Activated CD4-positive, CD25-positive, alpha-beta regulatory T cell treated with anti-CD3 and anti-CD28 coated beads, Interleukin-2, amount 50 U/mL, for 24 hours (primary cell): Measurements from ENCODE around the gene TENM3.

Experiments used
- ATAC-seq, 2 donors: fragments of 150-1000 bp; cut with Tn5 transposase; one replicate each; pipeline ENCODE4 v1.10.0; 2021; ENCODE audit warnings: mild to moderate bottlenecking in 1 of 2, moderate library complexity in 1 of 2

Gene TENM3

DNA sequence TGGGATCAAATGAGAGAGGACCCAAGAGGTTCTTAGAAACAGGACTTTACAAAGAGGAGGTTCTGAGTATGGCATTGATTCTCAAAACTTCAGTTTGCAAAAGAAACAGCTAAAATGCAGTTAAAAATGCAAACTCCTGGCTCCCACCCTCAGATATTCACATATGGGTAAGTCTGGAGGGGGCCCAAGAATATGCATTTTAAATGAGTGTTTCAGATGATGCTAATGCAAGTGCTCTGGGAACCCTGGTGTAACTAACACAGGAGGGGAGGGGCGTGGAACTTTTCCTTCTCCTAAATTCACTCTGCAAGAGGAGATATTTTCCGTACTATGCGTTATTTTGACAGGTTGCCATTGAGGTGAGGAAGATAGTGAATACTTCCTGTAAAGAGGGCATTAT, 168.2 kb downstream of the TENM3 start:
- ATAC-seq = no peak

DNA sequence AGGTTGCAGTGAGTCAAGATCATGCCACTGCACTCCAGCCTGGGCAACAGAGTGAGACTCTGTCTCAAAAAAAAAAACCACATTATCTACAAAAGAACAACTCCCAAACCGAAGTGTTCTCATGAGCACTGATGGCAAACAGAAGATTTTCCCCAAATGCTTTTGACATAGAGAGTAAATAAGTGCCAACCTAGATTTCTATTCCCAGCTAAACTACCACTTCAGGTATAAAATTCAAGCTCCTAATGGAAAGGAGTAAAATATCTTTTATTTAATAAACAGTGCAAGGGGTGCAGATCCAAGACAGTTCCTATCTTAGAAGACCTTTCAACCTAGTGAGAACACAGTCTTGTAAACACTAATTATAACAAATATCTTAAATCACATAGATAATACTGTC, 170.3 kb downstream of the TENM3 start:
- no peak for ATAC-seq

DNA sequence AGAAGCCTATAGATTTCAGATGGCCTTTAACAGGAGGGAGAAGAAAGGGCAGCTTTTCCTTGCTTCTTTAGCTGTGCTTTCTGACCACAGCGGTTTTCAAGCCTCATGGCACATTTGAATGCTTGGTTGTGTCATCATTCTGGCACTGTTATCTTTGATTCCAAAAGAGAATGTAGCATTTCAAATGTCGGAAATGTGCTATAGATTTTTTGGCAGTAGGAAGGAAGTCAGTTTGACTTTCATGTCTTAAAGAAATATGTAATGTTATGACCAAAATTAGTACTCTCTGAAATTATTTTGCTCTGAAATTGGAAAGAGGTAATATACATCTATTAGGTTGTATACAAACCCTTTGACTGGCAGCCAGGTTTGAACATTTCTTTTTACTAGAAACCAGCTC, 171.9 kb downstream of the TENM3 start:
- ATAC-seq = no peak

DNA sequence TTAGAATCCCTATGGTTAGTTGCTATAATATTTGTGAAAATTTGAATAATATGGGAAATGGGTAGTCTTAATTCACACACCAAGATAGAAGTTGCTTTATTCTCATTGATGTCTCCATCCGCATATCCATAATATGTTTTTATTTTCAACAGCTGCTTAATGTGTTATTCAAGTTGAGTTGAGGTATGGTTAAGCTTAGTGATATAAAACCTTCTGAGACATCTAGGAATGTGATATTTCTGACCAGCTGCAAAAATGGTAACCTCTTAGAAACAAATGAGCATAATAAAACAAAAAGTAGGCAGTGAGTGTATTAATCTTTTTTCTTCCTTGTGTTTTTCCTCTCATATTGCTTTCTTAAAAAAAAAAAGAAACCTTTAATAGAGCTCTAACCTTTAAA, 172.9 kb downstream of the TENM3 start:
- ATAC-seq = no peak

DNA sequence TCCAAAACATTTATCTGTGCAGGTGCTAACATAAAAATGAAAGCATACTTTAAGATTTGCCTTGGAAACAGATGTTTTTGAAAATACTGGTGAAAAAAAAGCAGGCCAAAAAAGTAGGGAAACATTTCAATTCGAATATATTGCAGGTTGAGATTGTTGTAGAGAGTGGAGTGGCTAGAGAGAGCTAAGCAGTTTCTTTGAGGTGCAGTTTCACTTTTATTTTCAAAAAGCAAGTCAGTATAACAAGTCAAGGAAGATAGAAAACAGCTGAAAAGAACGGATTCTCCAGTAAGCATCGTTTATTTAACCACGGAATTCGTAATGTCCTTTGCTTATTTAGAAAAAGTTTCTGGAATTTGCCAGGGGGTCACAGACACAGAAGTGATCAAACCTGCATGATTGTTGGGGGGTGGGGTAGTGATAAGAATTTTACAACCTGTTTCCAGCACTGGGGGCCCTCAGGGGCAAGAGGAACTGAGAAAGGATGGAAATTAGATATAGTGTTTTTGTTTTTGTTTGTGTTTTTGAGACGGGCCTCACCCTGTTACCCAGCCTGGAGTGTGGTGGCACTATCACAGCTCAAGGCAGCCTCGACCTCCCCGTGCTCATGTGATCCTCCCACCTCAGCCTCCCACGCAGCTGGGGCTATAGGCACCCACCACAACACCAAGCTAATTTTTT, 175.0 kb downstream of the TENM3 start:
- ATAC-seq = no peak

DNA sequence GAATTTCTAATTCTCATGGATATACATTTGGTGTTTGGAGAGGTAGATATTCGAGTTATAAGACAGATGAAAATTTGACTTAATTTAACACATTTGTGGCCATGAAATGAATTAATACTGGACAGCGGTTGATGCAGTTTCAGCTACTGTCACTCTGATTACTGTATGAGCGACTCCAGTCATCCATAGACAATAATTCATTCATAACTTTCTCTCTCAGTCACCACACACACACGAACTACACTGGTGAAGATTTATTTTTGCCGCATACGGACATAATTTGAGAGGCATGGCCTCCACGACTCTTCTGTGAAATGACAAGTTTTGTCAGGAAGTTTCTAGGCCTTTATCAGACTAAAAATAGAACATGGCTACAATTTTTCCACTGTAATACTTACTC, 177.0 kb downstream of the TENM3 start:
- ATAC-seq = no peak

DNA sequence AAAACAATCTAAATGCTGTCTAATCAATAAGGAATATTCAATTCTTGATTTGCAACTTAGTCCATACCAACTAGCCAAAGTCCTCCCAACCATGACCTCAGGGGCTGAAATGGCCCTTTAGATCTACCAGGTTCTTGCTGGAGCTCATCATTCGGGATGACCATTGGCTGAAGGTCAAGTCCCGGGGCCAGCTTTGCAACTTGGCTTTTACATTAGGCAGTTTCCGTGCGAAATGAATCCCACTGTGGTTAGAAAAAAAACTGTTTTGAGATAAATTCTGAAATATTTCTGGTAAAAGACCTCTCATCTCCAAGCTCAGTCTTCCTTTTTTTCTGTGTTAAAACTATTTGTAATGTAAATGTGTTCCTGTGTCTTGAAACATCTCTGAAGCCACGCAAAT, 178.6 kb downstream of the TENM3 start:
- no peak for ATAC-seq

DNA sequence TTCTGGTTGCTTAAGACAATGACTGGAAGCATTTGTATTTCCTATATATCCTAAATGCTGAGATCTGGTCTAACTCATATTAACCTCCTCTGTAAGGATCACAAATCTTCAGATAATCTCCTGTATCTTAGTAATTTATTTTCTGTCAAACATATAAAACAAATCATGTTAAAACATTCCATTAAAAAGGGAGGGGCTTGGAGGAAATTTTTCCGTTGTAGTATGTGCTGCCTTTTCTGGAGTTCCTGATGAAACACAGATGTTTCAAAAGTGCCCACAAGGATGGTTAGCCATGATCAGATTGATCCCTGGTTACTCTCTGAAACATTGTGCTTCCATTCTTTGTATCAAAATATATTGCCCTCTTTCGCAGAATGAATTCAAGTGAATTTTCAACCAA, 182.1 kb downstream of the TENM3 start:
- ATAC-seq = no peak

DNA sequence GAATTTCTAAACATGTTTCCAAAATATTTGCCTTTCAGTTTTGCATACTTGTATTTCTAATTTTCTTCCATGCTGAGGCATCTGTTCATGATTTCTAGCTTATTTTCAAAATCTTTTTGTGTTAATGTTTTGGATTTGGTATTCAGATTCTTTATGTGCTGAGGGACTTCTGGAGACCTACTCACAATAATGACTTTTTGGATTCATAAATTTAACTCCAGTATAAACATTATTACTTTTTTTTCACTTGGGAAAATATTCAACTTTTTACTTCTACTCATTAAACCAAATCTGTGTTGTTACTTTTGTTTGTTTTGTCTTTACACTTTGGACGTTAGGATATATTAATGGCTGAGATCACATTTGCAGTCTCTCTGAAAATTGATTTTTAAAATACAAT, 183.7 kb downstream of the TENM3 start:
- no peak for ATAC-seq

DNA sequence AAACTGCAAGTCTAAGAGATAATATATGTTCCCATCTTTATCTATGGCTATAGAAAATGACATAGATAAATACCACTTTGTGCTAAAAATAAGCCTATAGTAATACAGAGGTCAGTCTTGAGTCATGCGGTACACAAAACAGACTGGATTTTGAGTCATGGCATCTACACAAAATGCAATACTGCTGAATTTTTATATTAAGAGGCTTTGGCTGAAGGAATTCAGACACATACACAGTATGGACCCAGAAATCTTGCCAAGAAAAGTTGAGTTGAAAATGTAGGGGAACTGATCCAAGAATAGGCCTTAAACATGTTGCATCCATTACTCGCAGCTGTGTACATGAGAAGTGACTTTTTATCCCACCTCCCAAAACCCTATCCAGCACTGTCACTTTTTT, 184.4 kb downstream of the TENM3 start:
- no peak for ATAC-seq

DNA sequence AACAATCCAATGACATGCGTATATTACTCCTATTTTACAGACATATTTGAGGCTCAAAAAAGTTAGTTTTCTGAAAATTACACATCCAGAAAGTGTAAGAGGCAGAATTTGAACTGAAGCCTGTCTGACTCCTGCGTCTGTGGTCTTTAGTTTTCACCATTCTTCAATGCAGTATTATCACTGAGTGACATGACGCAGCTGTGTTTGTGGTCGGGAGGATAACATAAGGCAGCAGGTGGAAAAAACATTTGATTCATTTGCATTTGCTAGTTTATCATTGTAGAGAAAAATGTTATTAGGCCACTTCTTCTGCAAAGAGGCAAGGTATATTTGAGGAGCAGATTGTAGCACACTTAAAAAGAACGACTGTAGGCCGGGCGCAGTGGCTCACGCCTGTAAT, 186.7 kb downstream of the TENM3 start:
- ATAC-seq = no peak

DNA sequence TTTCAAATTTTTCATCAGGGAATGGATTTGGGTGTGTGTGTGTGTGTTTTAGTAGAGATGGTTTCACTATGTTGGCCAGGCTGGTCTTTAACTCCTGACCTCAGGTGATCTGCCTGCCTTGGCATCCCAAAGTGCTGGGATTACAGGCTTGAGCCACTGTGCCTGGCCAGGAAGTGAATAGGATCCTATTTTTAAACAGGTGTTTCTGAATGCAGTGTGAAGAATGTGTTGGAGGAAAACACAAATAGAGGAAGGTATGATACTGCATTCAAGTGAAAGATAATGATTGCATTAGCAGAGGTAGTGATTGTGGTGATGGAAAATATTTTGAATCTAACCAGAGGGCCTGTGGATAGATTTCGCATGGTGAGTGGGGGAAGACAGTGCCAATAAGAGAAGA, 189.6 kb downstream of the TENM3 start:
- no peak for ATAC-seq

DNA sequence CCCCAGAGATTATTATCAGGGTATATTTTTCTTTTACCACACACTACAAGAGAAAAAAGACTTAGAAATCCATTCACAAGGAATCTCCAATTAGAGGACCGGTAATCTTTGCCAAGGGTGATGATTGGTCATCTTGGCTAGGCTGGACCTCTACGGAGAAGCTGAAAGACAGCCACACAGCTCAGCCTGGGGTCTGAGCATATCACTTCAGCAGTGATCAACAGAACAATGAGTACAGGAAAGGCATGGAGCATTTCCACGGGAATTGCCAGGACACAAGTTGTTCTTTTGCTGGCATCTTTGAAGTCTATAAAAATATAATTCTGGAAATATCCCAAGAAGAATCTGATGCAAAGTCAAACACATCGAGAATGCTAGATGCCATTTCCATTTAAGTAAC, 191.5 kb downstream of the TENM3 start:
- ATAC-seq = no peak

DNA sequence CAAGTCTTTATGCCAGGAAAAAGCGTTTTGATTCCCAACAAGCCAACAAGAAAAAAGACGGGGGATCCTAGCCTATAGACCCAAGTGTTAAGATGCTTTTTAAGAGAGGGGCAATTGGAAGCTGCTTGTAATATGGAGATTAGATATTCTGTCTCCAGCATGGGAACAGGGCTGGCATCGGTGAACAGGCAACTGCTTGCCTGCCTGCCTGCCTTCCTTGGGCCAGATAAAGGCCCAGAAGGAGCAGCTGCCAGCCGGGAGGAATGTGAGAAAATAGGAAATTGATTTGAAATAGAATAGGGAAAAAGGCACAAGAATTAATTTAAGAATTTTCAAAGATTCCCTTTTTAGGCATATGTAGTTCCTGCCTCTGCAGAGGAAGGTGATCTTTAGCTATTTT, 192.2 kb downstream of the TENM3 start:
- no peak for ATAC-seq

DNA sequence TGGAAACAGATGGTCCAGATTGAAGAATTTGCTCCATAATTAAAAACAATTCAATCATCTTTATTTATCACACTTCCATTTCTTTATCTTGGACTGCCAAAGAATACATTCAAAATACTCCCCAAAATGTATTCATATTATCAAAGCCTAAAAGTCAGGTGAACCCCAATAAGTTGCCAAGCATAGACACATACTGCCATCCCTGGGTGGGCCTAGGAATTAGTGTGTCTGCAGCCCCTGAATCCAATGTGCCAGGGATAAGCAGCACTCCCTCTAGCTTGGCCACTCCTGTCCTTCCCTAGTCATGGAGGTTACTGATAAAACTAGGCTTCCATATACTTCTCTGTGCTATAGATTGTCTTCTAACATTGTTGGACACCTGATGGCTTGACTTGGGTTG, 199.9 kb downstream of the TENM3 start:
- no peak for ATAC-seq

DNA sequence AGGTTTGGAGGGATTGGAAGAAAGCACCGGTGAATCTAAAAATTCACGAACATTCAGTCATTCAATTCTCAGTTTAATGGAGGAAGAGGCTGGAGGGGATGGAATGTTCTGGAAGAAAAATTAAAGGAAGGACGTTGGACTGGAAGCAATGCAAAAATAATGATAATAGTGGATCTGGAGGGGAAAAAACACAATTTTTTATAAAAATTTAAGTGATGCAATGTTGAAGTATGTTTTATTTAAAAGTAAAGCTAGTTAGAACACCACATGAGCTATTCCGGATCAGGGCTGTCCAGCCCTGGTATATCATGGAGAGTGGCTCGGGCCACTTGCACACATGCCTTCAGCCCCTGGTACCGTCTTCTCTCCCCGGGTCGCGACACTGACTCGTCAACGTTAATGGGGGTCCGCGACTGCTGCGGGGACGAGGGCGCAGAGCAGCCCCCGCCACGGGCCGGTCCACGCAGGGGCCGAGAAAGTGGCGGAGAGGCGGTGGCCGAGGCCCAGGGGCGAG, 204.6 kb downstream of the TENM3 start:
- no peak for ATAC-seq

DNA sequence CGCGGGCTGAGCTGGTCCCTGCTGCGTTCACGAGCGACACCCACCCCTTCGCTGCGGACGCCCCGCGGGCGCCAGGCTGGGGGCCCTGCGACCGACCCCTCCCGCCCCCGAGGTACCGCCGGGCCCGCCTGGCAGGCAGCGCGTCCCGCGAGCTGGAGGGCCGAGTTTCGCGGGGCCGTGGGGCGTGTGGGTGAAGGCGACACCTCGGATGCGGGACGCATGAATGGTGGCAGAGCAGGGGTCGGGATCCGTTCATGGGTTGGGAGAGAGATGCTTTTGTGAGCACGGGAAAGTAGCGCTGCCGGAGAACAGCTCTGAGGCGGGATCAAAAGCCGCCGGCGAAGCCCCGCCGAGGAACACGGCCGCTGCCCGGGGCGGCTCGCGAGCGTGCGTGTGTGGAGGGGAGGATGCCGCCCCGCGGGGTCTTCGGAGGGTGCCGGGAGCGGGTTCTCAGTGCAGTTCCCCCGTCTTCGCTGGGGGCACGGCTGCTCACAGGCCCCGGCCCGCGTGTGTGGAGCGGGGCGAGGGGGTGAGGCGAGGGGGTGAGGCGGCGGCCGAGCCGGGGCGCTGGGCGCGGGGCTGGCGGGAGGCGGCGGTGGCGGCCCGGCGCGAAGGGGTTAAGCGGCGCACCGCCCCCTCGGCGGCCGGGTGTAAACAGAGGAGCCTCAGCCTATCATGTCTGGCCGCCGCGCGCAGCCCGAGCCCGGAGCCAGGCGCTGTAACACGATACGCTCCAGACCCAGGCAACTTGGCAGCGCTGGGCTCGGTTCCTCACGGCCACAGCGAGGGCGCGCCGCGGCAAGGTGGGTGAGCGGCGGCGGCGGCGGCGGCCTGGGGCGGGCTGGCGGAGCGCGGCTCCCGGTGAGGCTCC, 205.3 kb downstream of the TENM3 start:
- ATAC-seq = peak; percentile 82 to 85

DNA sequence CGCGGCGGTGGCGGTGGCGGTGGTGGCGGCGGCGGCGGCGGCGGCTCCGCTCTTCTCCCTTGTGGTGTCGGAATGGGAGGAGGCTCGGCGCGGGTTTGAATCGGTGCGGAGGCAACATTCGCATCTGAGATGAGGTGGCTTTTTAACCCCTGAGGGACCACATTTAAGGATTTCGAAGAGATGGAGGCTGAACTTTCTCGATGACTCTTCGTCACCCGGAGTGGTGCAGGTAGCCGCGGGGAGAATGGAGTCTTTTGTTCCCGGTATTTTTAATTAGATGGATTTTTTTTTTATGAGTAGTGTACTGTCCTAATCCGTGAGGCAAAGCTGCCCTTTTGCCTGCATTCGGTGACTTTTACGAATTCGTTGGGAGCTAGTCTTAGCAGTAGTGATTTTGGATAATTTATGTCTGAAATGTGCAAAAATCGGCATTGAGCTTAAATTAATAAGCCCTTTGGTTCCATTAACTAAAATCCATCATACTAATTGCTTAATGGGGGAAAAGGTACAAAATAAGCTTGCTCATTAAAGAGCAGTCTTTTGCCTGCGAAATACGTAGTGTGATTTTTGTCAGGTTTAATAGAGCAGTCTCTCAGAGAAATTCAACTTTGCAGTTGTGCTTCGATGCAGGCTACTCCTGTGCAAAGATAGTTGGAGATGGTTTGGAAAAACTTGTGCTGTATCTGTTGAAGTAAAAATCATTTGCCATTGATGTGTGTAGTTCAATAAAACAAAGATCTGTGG, 206.2 kb downstream of the TENM3 start:
- peak in 1 of 2 donors; percentile 19 for ATAC-seq

DNA sequence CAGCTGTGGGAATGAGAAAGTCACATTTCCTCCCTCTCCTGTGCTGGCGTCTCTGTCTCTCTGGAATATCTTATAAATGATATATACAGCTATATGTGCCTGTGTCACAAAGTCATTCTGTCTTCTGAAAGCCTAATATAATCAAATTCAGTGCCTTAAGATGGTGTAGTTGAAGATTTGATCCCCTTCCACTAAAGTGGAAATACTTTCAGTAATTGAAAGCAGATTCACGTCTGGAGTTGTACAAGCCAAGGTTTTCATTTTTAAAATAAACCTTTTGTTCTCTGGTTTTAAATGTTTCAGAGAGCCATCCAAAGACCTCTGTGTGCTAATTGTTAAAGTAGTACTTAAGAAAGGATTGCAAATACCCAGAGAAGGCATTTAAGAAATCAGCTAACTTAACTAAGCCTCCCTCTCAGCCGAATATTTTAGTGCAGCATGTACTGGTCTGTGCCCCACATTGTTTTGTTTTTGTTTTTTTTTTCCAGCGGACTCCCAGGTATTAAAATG, 206.8 kb downstream of the TENM3 start:
- no peak for ATAC-seq

DNA sequence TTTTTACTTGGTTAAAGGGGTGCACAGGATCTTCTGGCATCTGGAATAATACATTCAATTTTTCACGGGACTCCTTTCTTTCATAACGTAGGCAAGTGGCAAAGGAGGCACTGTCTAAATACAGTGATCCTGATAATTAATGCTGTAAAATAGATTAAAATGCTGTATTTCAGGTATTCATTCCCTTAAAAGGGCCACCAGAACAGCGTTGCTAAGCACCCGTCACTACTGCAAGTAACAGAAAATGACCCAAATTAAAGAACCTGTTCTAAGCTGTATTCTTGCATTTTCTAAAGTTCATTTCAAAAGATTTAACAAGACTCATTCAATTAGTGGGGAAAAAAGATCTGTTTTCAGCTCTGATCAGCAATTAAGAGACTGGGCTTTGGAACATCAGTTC, 208.2 kb downstream of the TENM3 start:
- no peak for ATAC-seq

DNA sequence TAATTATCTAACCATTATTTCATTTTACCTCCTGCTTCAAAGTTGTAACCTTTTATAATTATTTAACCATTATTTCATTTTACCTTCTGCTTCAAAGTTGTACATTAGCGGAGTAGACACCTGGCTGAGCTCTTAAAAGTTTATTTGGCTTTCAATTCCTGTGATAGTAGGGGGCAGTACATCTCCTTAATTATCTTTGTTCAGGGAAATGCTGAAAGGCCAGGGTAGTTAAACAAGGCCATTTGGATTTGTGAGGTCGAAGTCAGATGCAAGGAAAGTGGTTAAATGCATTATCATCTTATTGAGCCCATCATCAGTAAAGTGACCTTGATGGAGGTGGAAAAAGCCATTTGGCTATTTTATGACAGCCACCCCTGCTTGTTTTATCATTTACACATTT, 210.6 kb downstream of the TENM3 start:
- ATAC-seq = no peak

DNA sequence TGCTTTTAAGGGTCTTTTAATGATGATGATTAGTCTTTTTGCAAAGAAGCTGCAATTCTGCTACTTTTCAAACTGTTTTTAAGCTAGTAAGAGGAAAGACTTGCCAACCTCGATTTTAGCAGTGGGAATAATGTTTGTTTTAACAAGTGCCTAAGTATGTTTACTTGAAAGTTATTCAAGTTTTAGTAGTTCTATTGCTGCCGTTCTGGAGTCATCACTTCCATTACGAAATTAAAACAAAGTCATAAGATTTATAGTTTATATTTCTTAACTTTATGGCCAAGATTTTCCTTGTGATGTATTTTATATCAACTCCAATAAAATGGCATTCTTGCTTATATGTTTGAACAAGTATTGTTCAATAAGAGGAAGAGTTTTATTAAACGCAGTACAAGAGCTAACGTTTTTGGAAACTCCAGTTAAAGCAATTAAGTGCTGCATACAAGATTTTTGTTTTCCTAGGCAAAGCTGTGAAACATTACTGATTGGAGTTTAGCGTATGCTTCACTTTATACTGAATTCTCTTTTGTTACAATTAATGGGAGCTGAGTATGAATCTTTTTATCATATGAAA, 211.3 kb downstream of the TENM3 start:
- ATAC-seq = no peak

DNA sequence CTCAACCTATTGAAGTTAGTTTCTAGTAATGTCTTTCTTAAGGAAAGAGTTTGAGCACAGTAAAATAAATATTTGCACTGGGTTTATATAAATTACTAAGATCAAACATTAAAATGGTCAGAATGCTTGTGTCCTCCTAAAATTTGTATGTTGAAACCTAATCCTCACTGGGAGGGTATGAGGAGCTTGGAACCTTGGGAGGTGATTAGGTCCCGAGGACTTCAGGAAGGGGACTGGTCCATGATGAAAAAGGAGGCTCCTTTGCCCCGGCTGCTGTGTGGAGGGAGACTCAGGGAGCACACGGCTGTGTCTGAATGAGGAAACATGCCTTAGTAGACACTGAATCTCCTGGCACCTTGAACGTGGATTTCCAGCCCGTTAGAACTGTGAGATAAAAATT, 221.9 kb downstream of the TENM3 start:
- no peak for ATAC-seq
